IMR-90 (cell line): Measurements from ENCODE around the gene TNS1. TPM values are rescaled to one million over a fixed set of nuclear protein-coding genes. Genes with fewer than 3 reads are reported as not detected.

ENCODE experiments used
- ATAC-seq: fragments of 200-7000 bp; cut with Tn5 transposase; 2 replicates; pipeline ENCODE4 v1.9.1; 2020; ENCODE audit warnings: low read depth, mild to moderate bottlenecking, moderate library complexity
- BruUV-seq: library from RNA; stranded (reverse); fragments of 400-500 nt; replicated peaks from 2 replicates; lab custom pipeline; 2021; lab: Mats Ljungman, UMichigan
- CTCF ChIA-PET: fragments of 300-600 bp; formaldehyde crosslinking; extraction: SDS; loops from one replicate; lab custom pipeline; 2021; ENCODE audit warnings: antibody characterized with exemption; lab: Yijun Ruan, JAX
- POLR2A ChIA-PET: fragments of 300-600 bp; sonication (Branson Sonifier 250); formaldehyde crosslinking; loops from one replicate; lab custom pipeline; 2022; ENCODE audit warnings: antibody characterized with exemption; ENCODE audit not compliant: unreplicated experiment; lab: Charles Lee
- DNase-seq: peaks from one replicate; pipeline ENCODE4 v3.0.0; 2013
- H2AFZ ChIP-seq: replicated peaks from 2 replicates; pipeline ENCODE3; 2013; ENCODE audit warnings: low read length, mild to moderate bottlenecking; ENCODE audit not compliant: poor library complexity
- H2AK5ac ChIP-seq: 2 replicates; pipeline ENCODE4 v1.6.1; 2013; ENCODE audit warnings: low read depth, low read length, inconsistent platforms
- H2AK9ac ChIP-seq: replicated peaks from 2 replicates; pipeline ENCODE3; 2013; ENCODE audit warnings: mild to moderate bottlenecking, low read depth, low read length, moderate library complexity; ENCODE audit not compliant: poor library complexity
- H2BK120ac ChIP-seq: 2 replicates; pipeline ENCODE4 v1.6.1; 2013; ENCODE audit warnings: low read depth, low read length, inconsistent platforms
- H2BK15ac ChIP-seq: 3 replicates; pipeline ENCODE4 v1.6.1; 2013; ENCODE audit warnings: low read depth, low read length, inconsistent platforms
- H2BK20ac ChIP-seq: 2 replicates; pipeline ENCODE4 v1.6.1; 2013; ENCODE audit warnings: low read depth, mild to moderate bottlenecking, inconsistent platforms, low read length, moderate library complexity
- H2BK5ac ChIP-seq: 2 replicates; pipeline ENCODE4 v1.6.1; 2013; ENCODE audit warnings: mild to moderate bottlenecking, low read depth, low read length, inconsistent platforms; ENCODE audit not compliant: poor library complexity, severe bottlenecking
- H3K14ac ChIP-seq: replicated peaks from 2 replicates; pipeline ENCODE4 v1.6.1; 2013; ENCODE audit warnings: low read depth, low read length, inconsistent platforms
- H3K18ac ChIP-seq: 2 replicates; pipeline ENCODE4 v1.6.1; 2013; ENCODE audit warnings: low read depth, low read length, control low read depth
- H3K23ac ChIP-seq: 2 replicates; pipeline ENCODE4 v1.6.1; 2013; ENCODE audit warnings: low read depth, low read length, inconsistent platforms
- H3K27ac ChIP-seq: 2 replicates; pipeline ENCODE4 v1.5.1; 2013; ENCODE audit warnings: mild to moderate bottlenecking, control low read depth, low read length; ENCODE audit not compliant: insufficient read depth
- H3K27me3 ChIP-seq: 2 replicates; pipeline ENCODE4 v1.6.1; 2013; ENCODE audit warnings: low read length; ENCODE audit not compliant: control insufficient read depth, insufficient read depth
- H3K36me3 ChIP-seq: 2 replicates; pipeline ENCODE4 v1.6.1; 2013; ENCODE audit warnings: low read length, mixed read lengths; ENCODE audit not compliant: control insufficient read depth, insufficient read depth
- H3K4ac ChIP-seq: 2 replicates; pipeline ENCODE4 v1.6.1; 2013; ENCODE audit warnings: low read depth, low read length, inconsistent platforms
- H3K4me1 ChIP-seq: 2 replicates; pipeline ENCODE4 v1.6.1; 2013; ENCODE audit warnings: low read length, mixed read lengths; ENCODE audit not compliant: control insufficient read depth, insufficient read depth
- H3K4me2 ChIP-seq: 2 replicates; pipeline ENCODE4 v1.6.1; 2013; ENCODE audit warnings: low read depth, mild to moderate bottlenecking, control low read depth, low read length, moderate library complexity
- H3K4me3 ChIP-seq: 2 replicates; pipeline ENCODE4 v1.5.1; 2013; ENCODE audit warnings: low read depth, mild to moderate bottlenecking, control low read depth, low read length, moderate library complexity; ENCODE audit not compliant: insufficient read depth
- H3K56ac ChIP-seq: 2 replicates; pipeline ENCODE4 v1.6.1; 2013; ENCODE audit warnings: low read length, inconsistent platforms; ENCODE audit not compliant: insufficient read depth; ENCODE audit errors: extremely low read depth
- H3K79me1 ChIP-seq, 2 experiments: 2 replicates each; pipeline ENCODE4 v1.6.1; 2013; ENCODE audit warnings: low read length in 2 of 2, inconsistent platforms in 1 of 2, low read depth in 1 of 2
- H3K9ac ChIP-seq: 2 replicates; pipeline ENCODE4 v1.6.1; 2013; ENCODE audit warnings: low read depth, low read length, control low read depth
- H3K9me1 ChIP-seq: 2 replicates; pipeline ENCODE4 v1.6.1; 2013; ENCODE audit warnings: low read length, inconsistent platforms; ENCODE audit not compliant: insufficient read depth
- H3K9me3 ChIP-seq: 2 replicates; pipeline ENCODE4 v1.6.1; 2013; ENCODE audit warnings: low read length; ENCODE audit not compliant: control insufficient read depth, insufficient read depth
- H4K20me1 ChIP-seq: 2 replicates; pipeline ENCODE4 v1.6.1; 2013; ENCODE audit warnings: low read length, inconsistent platforms; ENCODE audit not compliant: insufficient read depth
- H4K5ac ChIP-seq: 2 replicates; pipeline ENCODE4 v1.6.1; 2013; ENCODE audit warnings: mild to moderate bottlenecking, low read depth, low read length, control low read depth
- H4K8ac ChIP-seq, 2 experiments: 2 replicates each; pipeline ENCODE4 v1.6.1; 2013; ENCODE audit warnings: low read depth in 2 of 2, low read length in 2 of 2, control low read depth in 1 of 2, inconsistent platforms in 1 of 2
- H4K91ac ChIP-seq: 2 replicates; pipeline ENCODE4 v1.6.1; 2013; ENCODE audit warnings: low read depth, low read length, inconsistent platforms; ENCODE audit not compliant: insufficient read depth
- BHLHE40 ChIP-seq: fragments of 150-350 bp; IDR thresholded peaks from 2 replicates; pipeline ENCODE4 v1.6.1; 2016; ENCODE audit warnings: mild to moderate bottlenecking, low read depth, low read length
- MAFK ChIP-seq: IDR thresholded peaks from 2 replicates; pipeline ENCODE4 v1.6.1; 2012; ENCODE audit warnings: low read depth, low read length, improper control_type of control experiment
- MAZ ChIP-seq: IDR thresholded peaks from 2 replicates; pipeline ENCODE4 v1.6.1; 2012; ENCODE audit warnings: low read depth, mild to moderate bottlenecking, low read length, improper control_type of control experiment, moderate library complexity, borderline replicate concordance
- MXI1 ChIP-seq: IDR thresholded peaks from 2 replicates; pipeline ENCODE4 v1.6.1; 2012; ENCODE audit warnings: low read depth, mild to moderate bottlenecking, low read length, moderate library complexity, borderline replicate concordance
- NFE2L2 ChIP-seq: fragments of 150-350 bp; IDR thresholded peaks from 2 replicates; pipeline ENCODE4 v1.6.1; 2016; ENCODE audit warnings: low read depth, mild to moderate bottlenecking, low read length
- RAD21 ChIP-seq: IDR thresholded peaks from 2 replicates; pipeline ENCODE4 v1.6.1; 2012; ENCODE audit warnings: low read length, improper control_type of control experiment
- SMC3 ChIP-seq: fragments of 150-350 bp; IDR thresholded peaks from 2 replicates; pipeline ENCODE4 v1.6.1; 2016; ENCODE audit warnings: low read depth, mild to moderate bottlenecking, antibody characterized with exemption, low read length, moderate library complexity
- WGBS, 2 experiments: methylation state at CpG; one replicate each; pipeline versions ENCODE4 v1.1.5 to v1.1.7; 2013; ENCODE audit warnings: missing lambda C conversion rate in 2 of 2; ENCODE audit not compliant: insufficient read length in 1 of 2; ENCODE audit errors: extremely low coverage in 2 of 2; 5-methylcytosine and 5-hydroxymethylcytosine counted together
- dilution Hi-C: fragments of 300-500 bp; cut with HindIII; formaldehyde crosslinking; loops from one replicate; pipeline ENCODE4 v1.14.3; 2018; ENCODE audit warnings: low sequenced_read_pairs; ENCODE audit not compliant: unreplicated experiment
- in situ Hi-C: fragments of 300-500 bp; cut with MboI; formaldehyde crosslinking; loops from 3 replicates; pipeline ENCODE4 v1.14.3; 2019; ENCODE audit warnings: low sequenced_read_pairs, inconsistent platforms, mixed read lengths
- intact Hi-C: fragments of 100-400 bp; cut with micrococcal nuclease; formaldehyde crosslinking; loops from 2 replicates; pipeline ENCODE4 v1.10.0; 2022
- polyA plus RNA-seq, 3 experiments: library from polyadenylated mRNA; depleted of rRNA; stranded (reverse); fragments of >200 nt; gene quantifications; 2 replicates each; pipeline ENCODE4 v1.2.3, GENCODE V29; 2012; ENCODE audit warnings: low replicate concordance in 1 of 3
- total RNA-seq: library from RNA; depleted of rRNA; stranded (reverse); fragments of >200 nt; gene quantifications from 2 replicates; pipeline ENCODE4 v1.2.3, GENCODE V29; 2012
- TF ChIP-seq, protein P1 (sequence below): fragments of 150-350 bp; IDR thresholded peaks from 2 replicates; pipeline ENCODE4 v1.6.1; 2016; ENCODE audit warnings: low read depth, mild to moderate bottlenecking, low read length, moderate library complexity, borderline replicate concordance
- TF ChIP-seq, protein P2 (sequence below): conservative IDR thresholded peaks from 2 replicates; pipeline ENCODE4 v1.5.1; 2012; ENCODE audit warnings: mild to moderate bottlenecking, low read depth, low read length, improper control_type of control experiment

TNS1 gene
- total and polyA plus RNA-seq, 2 of the 4 experiments (the other 2 are of a cell fraction): 41.1 to 45.2 TPM

DNA sequence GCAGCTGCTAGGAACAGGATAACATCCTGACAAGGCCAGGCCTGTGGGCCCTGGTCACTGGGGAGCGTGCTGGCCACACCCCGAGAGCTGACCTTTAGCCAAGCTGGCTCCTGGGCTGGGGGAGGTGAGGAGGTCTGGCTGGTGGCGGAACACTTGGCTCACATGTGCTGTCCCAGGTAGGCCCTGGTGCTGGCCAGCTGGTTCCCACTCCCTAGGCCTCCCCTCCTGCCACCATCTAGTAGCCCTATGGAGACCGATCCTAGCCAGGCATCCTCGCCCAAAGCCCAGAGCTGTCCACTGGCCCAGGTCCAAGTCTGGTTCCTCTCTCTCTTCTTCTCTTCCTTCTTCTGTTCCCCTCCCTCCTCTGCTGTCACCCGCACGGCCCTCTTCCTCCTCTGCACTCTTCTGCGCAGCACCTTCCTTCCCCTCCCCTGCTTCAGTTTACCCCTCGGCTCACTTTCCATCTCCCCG lies 52.4 kb downstream of the TNS1 start:
- WGBS, 2 experiments: 64% methylated on average over 4 of the region's 10 CpGs; no CpG with 5 or more reads in 1 of the 2 experiments
- Histone ChIP-seq H3K9me1 (peaks cover 17% of the 10 kb centered on the region), H3K79me1 (peaks cover 36 to 67% of the 10 kb centered on the region in 2 experiments; a peak in 3 of 4 replicates), H3K4me3 (no peak overlapping the region), H2BK5ac (no peak overlapping the region), H4K8ac (no peak overlapping the region), H4K5ac (no peak overlapping the region), H3K56ac (no peak overlapping the region), H3K14ac (no peak overlapping the region), H3K23ac (no peak overlapping the region), H2BK15ac (no peak overlapping the region), H3K4me2 (no peak overlapping the region), H2BK20ac (no peak overlapping the region), H3K9me3 (no peaks in the 10 kb centered on the region), H3K36me3 (no peaks in the 10 kb centered on the region; the same call in 1 of the 2 replicates), H2AFZ (peak overlapping the region; percentile 26), H2AK5ac (no peak overlapping the region), H3K9ac (no peak overlapping the region), H3K27me3 (no peaks in the 10 kb centered on the region), H3K18ac (no peak overlapping the region), H3K27ac (no peak overlapping the region), H4K20me1 (peaks cover 37% of the 10 kb centered on the region), H3K4ac (no peak overlapping the region), H2BK120ac (no peak overlapping the region), H2AK9ac (no peak overlapping the region), H4K91ac (no peak overlapping the region), H3K4me1 (peaks cover 21% of the 10 kb centered on the region)
- intact Hi-C loops (no loop called here), dilution Hi-C loops (no loop called here), in situ Hi-C loops (no loop called here)
- no peak for ATAC-seq
- ChIA-PET CTCF (no interaction called here), POLR2A (no interaction called here)
- no TSS peak for BruUV-seq
- DNase-seq: no peak
- TF ChIP-seq MAFK (no peak), SMC3 (no peak), BHLHE40 (no peak), MAZ (no peak), MXI1 (no peak), NFE2L2 (no peak), RAD21 (no peak)
- TF ChIP-seq, protein P1, sequence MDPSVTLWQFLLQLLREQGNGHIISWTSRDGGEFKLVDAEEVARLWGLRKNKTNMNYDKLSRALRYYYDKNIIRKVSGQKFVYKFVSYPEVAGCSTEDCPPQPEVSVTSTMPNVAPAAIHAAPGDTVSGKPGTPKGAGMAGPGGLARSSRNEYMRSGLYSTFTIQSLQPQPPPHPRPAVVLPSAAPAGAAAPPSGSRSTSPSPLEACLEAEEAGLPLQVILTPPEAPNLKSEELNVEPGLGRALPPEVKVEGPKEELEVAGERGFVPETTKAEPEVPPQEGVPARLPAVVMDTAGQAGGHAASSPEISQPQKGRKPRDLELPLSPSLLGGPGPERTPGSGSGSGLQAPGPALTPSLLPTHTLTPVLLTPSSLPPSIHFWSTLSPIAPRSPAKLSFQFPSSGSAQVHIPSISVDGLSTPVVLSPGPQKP: no peak
- TF ChIP-seq, protein P2, sequence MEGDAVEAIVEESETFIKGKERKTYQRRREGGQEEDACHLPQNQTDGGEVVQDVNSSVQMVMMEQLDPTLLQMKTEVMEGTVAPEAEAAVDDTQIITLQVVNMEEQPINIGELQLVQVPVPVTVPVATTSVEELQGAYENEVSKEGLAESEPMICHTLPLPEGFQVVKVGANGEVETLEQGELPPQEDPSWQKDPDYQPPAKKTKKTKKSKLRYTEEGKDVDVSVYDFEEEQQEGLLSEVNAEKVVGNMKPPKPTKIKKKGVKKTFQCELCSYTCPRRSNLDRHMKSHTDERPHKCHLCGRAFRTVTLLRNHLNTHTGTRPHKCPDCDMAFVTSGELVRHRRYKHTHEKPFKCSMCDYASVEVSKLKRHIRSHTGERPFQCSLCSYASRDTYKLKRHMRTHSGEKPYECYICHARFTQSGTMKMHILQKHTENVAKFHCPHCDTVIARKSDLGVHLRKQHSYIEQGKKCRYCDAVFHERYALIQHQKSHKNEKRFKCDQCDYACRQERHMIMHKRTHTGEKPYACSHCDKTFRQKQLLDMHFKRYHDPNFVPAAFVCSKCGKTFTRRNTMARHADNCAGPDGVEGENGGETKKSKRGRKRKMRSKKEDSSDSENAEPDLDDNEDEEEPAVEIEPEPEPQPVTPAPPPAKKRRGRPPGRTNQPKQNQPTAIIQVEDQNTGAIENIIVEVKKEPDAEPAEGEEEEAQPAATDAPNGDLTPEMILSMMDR: no peak
